Brain microvascular endothelial cell (primary cell): ENCODE measurements around the gene LYPD6.

Experiments
- DNase-seq: peaks from one replicate; pipeline ENCODE4 v3.0.0-alpha.2; 2020
- H3K27ac ChIP-seq: fragments of 250-450 bp; sonication (Bioruptor Pico); 2 replicates; pipeline ENCODE4 v1.5.1; 2020; ENCODE audit warnings: mild to moderate bottlenecking, moderate library complexity
- H3K27me3 ChIP-seq: fragments of 250-450 bp; sonication (Bioruptor Pico); replicated peaks from 2 replicates; pipeline ENCODE4 v1.5.1; 2020; ENCODE audit warnings: mild to moderate bottlenecking
- H3K36me3 ChIP-seq: fragments of 250-450 bp; sonication (Bioruptor Pico); replicated peaks from 2 replicates; pipeline ENCODE4 v1.5.1; 2020; ENCODE audit warnings: mild to moderate bottlenecking
- H3K4me3 ChIP-seq: 2 replicates; pipeline ENCODE4 v1.5.1; 2011; ENCODE audit warnings: low read depth, mild to moderate bottlenecking, control low read depth, low read length, moderate library complexity
- CTCF ChIP-seq: IDR thresholded peaks from 2 replicates; pipeline ENCODE4 v1.5.1; 2011; ENCODE audit warnings: low read depth, mild to moderate bottlenecking, moderate library complexity, low read length, control low read depth, inconsistent platforms; ENCODE audit errors: missing control alignments
- in situ Hi-C: cut with HindIII; loops from 2 replicates; pipeline ENCODE4 v1.10.0; 2017; ENCODE audit warnings: low sequenced_read_pairs, low pct_ligation_motif_present

Gene LYPD6

GRCh38 chr2:149410701-149411484 lies 80.5 kb downstream of the LYPD6 start:
- no peak for TF ChIP-seq CTCF
- in situ Hi-C loops: no loop called here
- no peak for DNase-seq
- Histone ChIP-seq H3K36me3 (no peaks in the 10 kb centered on the region), H3K4me3 (no peak overlapping the region), H3K27ac (no peak overlapping the region), H3K27me3 (no peaks in the 10 kb centered on the region)

- H3K27me3 ChIP-seq: no peaks in the 10 kb centered on the region
- no peaks in the 10 kb centered on the region for H3K36me3 ChIP-seq
- no peak overlapping the region for H3K4me3 ChIP-seq
- H3K27ac ChIP-seq: no peak overlapping the region
- no peak for DNase-seq
- TF ChIP-seq CTCF: no peak
- in situ Hi-C loops: no loop called here
Observed at GRCh38 chr2:149413487-149413886, 83.1 kb downstream of the LYPD6 start.

- H3K27me3 ChIP-seq: no peaks in the 10 kb centered on the region
- no peaks in the 10 kb centered on the region for H3K36me3 ChIP-seq
- no peak overlapping the region for H3K27ac ChIP-seq
- no peak for DNase-seq
- in situ Hi-C loops: no loop called here
- no peak overlapping the region for H3K4me3 ChIP-seq
- TF ChIP-seq CTCF: no peak
Observed at GRCh38 chr2:149415086-149415485, 84.7 kb downstream of the LYPD6 start.

GRCh38 chr2:149418065-149418464 lies 87.7 kb downstream of the LYPD6 start:
- DNase-seq: no peak
- Histone ChIP-seq H3K27me3 (no peaks in the 10 kb centered on the region), H3K27ac (no peak overlapping the region), H3K36me3 (no peaks in the 10 kb centered on the region), H3K4me3 (no peak overlapping the region)
- TF ChIP-seq CTCF: no peak
- in situ Hi-C loops: no loop called here

- no peak for DNase-seq
- Histone ChIP-seq H3K27ac (no peak overlapping the region), H3K36me3 (no peaks in the 10 kb centered on the region), H3K4me3 (no peak overlapping the region), H3K27me3 (no peaks in the 10 kb centered on the region)
- no peak for TF ChIP-seq CTCF
- in situ Hi-C loops: no loop called here
Observed at GRCh38 chr2:149420053-149420963, 89.9 kb downstream of the LYPD6 start.
